ENCODE data around the gene DLGAP3. TPM values are rescaled to one million over a fixed set of nuclear protein-coding genes. Genes with fewer than 3 reads are reported as not detected.

DLGAP3 gene
- total RNA-seq, 1 experiment from 2014 or later = not detected

- intact Hi-C loops (cut with micrococcal nuclease; ENCODE audit: unreplicated experiment) = no loop called here
- TF ChIP-seq EZH2 (IDR thresholded peaks at IDR 0.05; ENCODE audit: borderline replicate concordance, low read depth, low read length, poor library complexity, severe bottlenecking) (no peak), CTCF (conservative IDR thresholded peaks at IDR 0.05; ENCODE audit: low read depth, low read length) (no peak)
- H3K4me3 ChIP-seq (ENCODE audit: low read depth, low read length, poor library complexity, severe bottlenecking) = no peak overlapping the region
- POLR2A ChIA-PET (ENCODE audit: low non-redundant PET) = no interaction called here
- no TSS peak for BruUV-seq (replicated peaks)
- H3K36me3 ChIP-seq (ENCODE audit: insufficient read depth, low read length, poor library complexity, severe bottlenecking) = no peaks in the 10 kb centered on the region
- DNase-seq (ENCODE audit: low spot score) = no peak
- no peaks in the 10 kb centered on the region for H3K9me3 ChIP-seq (ENCODE audit: low read depth, low read length, poor library complexity, severe bottlenecking)
- CTCF ChIA-PET = no interaction called here
- H3K4me1 ChIP-seq (ENCODE audit: insufficient read depth, low read length, poor library complexity, severe bottlenecking) = no peaks in the 10 kb centered on the region
- H3K27me3 ChIP-seq (replicated peaks; ENCODE audit: insufficient read depth, low read depth, low read length, poor library complexity) = peaks cover 34% of the 10 kb centered on the region
- no peak overlapping the region for H3K27ac ChIP-seq (ENCODE audit: low read depth, low read length, poor library complexity, severe bottlenecking)
Observed at GRCh38 chr1:34904236-34905097, 25.0 kb downstream of the DLGAP3 start.

- Histone ChIP-seq H3K27me3 (replicated peaks; ENCODE audit: insufficient read depth, low read depth, low read length, poor library complexity) (peaks cover 34% of the 10 kb centered on the region), H3K27ac (ENCODE audit: low read depth, low read length, poor library complexity, severe bottlenecking) (no peak overlapping the region), H3K4me3 (ENCODE audit: low read depth, low read length, poor library complexity, severe bottlenecking) (no peak overlapping the region), H3K36me3 (ENCODE audit: insufficient read depth, low read length, poor library complexity, severe bottlenecking) (no peaks in the 10 kb centered on the region), H3K4me1 (ENCODE audit: insufficient read depth, low read length, poor library complexity, severe bottlenecking) (no peaks in the 10 kb centered on the region), H3K9me3 (ENCODE audit: low read depth, low read length, poor library complexity, severe bottlenecking) (no peaks in the 10 kb centered on the region)
- CTCF ChIA-PET = no interaction called here
- intact Hi-C loops (cut with micrococcal nuclease; ENCODE audit: unreplicated experiment) = no loop called here
- TF ChIP-seq EZH2 (IDR thresholded peaks at IDR 0.05; ENCODE audit: borderline replicate concordance, low read depth, low read length, poor library complexity, severe bottlenecking) (no peak), CTCF (conservative IDR thresholded peaks at IDR 0.05; ENCODE audit: low read depth, low read length) (no peak)
- POLR2A ChIA-PET (ENCODE audit: low non-redundant PET) = no interaction called here
- BruUV-seq (replicated peaks) = no TSS peak
- no peak for DNase-seq (ENCODE audit: low spot score)
Observed at GRCh38 chr1:34901919-34902318, 27.5 kb downstream of the DLGAP3 start.

- no peak overlapping the region for H3K27ac ChIP-seq (ENCODE audit: low read depth, low read length, poor library complexity, severe bottlenecking)
- ChIA-PET POLR2A (ENCODE audit: low non-redundant PET) (no interaction called here), CTCF (no interaction called here)
- DNase-seq (ENCODE audit: low spot score) = no peak
- no peak for TF ChIP-seq EZH2 (IDR thresholded peaks at IDR 0.05; ENCODE audit: borderline replicate concordance, low read depth, low read length, poor library complexity, severe bottlenecking)
- no peak for TF ChIP-seq CTCF (conservative IDR thresholded peaks at IDR 0.05; ENCODE audit: low read depth, low read length)
- no peaks in the 10 kb centered on the region for H3K36me3 ChIP-seq (ENCODE audit: insufficient read depth, low read length, poor library complexity, severe bottlenecking)
- no peaks in the 10 kb centered on the region for H3K4me1 ChIP-seq (ENCODE audit: insufficient read depth, low read length, poor library complexity, severe bottlenecking)
- no peaks in the 10 kb centered on the region for H3K9me3 ChIP-seq (ENCODE audit: low read depth, low read length, poor library complexity, severe bottlenecking)
- intact Hi-C loops (cut with micrococcal nuclease; ENCODE audit: unreplicated experiment) = no loop called here
- H3K27me3 ChIP-seq (replicated peaks; ENCODE audit: insufficient read depth, low read depth, low read length, poor library complexity) = peaks cover 37% of the 10 kb centered on the region
- no TSS peak for BruUV-seq (replicated peaks)
- H3K4me3 ChIP-seq (ENCODE audit: low read depth, low read length, poor library complexity, severe bottlenecking) = no peak overlapping the region
Observed at GRCh38 chr1:34900775-34901502, 28.5 kb downstream of the DLGAP3 start.
